GM10266 (cell line): ENCODE measurements around the gene SPAG9.

ENCODE experiments used
- DNase-seq: peaks from one replicate; pipeline ENCODE4 v3.0.0; 2012; ENCODE audit errors: extremely low spot score
- CTCF ChIP-seq: IDR thresholded peaks from 2 replicates; pipeline ENCODE4 v1.5.1; 2012; ENCODE audit warnings: mild to moderate bottlenecking, low read depth; ENCODE audit not compliant: control insufficient read depth, insufficient read depth; ENCODE audit errors: missing control alignments

Gene SPAG9

GRCh38 chr17:51004249-51004648 is 116.4 kb downstream of the SPAG9 start:
- TF ChIP-seq CTCF, result no peak
- no peak for DNase-seq

DNA sequence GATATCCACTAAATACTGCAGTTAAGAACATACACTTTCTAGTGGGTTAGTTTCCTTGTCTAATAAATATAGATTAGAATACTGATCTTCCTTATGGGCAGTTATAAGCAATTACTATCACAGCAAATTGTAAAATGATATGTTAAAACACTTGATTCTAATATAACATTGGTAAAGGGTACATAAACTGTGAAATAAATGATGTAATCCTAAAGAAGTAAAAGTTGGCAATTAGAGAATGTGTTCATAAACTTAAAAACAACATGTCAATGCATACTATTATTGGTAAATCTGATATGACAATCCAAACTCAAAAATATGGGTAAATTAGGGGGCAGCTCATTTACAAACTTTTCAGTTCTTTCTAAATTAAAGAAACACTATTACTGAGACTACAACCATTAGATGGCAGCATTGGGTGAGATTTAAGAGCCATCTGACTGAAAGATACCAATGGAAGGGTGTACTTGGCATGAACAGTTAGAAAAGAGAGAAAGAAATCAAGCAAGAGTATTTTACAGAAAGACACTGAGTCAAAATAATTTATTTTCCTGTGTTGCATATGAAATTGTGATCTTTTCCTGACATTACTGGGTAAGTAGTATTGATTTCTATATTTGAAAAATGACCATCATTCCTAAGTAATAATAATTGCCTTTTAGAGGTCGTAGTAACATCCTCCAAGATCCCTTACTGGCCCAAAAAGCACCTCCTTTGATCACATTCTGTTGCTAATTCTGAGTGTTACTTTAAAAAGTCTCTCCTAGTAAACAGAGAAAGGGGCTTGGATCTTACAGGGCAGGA is 119.6 kb downstream of the SPAG9 start:
- TF ChIP-seq CTCF, result peak; percentile 51
- peak; percentile 42 for DNase-seq

GRCh38 chr17:50995668-50996067 is 125.0 kb downstream of the SPAG9 start:
- DNase-seq, result no peak
- no peak for TF ChIP-seq CTCF

DNA sequence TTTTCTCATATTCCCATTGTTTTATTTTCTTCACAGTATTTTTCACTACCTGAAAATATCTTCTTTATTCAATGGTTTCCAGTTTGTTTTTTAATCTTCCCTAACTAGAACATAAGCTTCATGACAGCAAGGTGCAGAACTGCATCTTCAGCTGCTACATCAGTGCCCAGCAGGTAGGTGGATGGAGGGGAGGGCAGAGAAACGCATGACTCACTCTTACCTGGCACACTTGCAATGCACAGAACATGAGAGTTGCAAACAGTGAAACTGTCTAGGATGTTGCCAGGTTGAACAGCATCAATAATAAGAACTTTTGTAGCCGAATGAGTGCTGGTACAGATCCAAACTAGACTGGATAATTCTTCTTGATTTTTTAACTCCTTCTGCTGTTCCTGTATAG is 127.1 kb downstream of the SPAG9 start:
- no peak for DNase-seq
- no peak for TF ChIP-seq CTCF

DNA sequence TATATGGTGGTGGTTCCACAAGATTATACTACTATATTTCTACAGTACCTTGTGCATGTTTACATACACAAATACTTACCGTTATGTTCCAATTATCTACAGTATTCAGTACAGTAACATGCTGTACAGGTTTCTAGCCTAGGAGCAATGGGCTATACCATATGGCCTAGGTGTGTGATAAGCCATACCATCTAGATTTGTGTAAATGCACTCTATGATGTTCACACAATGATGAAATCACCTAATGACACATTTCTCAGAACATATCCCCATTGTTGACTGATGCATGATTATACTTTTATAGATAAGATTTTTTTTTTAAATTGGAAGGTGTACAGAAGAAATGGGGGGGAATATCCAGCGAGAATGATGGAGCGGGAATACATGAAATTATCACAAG is 131.5 kb downstream of the SPAG9 start:
- TF ChIP-seq CTCF, result no peak

GRCh38 chr17:50988427-50988826 is 132.2 kb downstream of the SPAG9 start:
- TF ChIP-seq CTCF, result no peak
- DNase-seq, result no peak

More for the DNA sequence above, 131.5 kb downstream of the SPAG9 start:
- no peak for DNase-seq

DNA sequence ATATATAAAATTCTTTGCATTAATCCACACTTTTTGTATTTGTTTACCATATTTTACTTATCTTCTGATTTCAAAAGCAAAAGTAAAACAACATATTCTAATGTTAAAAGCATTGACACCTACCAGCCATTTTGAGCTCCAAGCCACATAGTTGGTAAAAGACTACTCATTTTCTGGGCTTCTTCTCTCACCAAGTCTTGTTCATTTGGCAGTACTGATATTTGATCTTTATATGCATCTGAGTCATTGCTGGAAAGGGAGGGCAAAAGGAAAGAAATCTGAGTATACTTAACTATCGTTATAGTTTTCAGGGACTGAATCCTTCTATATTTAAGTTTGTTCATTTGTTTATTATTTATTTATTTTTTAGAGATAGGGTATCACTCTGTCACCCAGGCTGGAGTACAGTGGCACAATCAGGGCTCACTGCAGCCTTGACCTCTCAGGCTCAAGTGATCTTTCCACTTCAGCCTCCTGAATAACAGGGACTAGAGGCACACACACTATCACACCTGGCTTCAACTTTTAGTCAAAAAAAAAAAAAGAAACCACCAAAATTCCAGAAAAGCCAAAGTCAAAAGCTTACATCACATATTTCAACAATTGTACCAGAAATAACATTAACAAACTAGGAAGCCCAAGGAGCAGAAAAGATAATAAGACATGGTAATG is 133.5 kb downstream of the SPAG9 start:
- TF ChIP-seq CTCF, result no peak
- no peak for DNase-seq
